ENCODE results near the gene SLC1A5.

DNA sequence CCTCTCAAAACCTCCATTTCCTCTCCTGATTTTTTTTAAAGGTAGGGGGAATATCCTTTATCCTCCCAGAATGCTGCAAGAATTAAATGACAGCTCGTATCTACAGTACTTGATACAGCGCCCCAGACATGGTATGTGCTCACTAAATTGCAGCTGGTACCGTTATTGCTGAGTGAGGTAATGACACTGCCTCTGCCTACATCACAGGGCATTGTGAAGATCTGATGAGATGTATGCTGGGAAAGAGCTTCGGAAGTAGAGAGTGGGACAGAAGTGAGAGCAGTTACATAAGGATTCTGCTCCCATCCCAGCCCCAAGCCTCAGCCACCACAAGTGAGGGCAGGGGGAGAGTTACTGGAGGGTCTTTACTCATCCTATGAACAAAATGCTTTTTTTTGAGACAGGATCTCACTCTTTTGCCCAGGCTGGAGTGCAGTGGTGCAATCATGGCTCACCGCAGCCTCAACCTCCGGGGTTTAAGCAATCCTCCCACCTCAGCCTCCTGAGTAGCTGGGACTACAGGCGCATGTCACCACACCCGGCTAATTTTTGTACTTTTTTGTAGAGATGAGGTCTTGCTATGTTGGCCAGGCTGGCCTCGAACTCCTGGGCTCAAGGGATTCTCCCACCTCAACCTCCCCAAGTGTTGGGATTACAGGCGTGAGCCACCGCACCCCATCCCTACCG is 44.2 kb downstream of the SLC1A5 start:
- TF ChIP-seq, protein P1, sequence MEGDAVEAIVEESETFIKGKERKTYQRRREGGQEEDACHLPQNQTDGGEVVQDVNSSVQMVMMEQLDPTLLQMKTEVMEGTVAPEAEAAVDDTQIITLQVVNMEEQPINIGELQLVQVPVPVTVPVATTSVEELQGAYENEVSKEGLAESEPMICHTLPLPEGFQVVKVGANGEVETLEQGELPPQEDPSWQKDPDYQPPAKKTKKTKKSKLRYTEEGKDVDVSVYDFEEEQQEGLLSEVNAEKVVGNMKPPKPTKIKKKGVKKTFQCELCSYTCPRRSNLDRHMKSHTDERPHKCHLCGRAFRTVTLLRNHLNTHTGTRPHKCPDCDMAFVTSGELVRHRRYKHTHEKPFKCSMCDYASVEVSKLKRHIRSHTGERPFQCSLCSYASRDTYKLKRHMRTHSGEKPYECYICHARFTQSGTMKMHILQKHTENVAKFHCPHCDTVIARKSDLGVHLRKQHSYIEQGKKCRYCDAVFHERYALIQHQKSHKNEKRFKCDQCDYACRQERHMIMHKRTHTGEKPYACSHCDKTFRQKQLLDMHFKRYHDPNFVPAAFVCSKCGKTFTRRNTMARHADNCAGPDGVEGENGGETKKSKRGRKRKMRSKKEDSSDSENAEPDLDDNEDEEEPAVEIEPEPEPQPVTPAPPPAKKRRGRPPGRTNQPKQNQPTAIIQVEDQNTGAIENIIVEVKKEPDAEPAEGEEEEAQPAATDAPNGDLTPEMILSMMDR (IDR thresholded peaks at IDR 0.05), result no peak
- no peak for TF ChIP-seq POLR2A (IDR thresholded peaks at IDR 0.05)

Data from esophagus squamous epithelium (tissue), 4 donors.